Memory B cell (primary cell): Measurements from ENCODE around the gene DISC1.

Experiments used
- ATAC-seq: fragments of 150-1000 bp; cut with Tn5 transposase; 2 replicates; pipeline ENCODE4 v1.10.0; 2021; ENCODE audit warnings: low read depth, mild to moderate bottlenecking, moderate library complexity
- DNase-seq, 2 donors: peaks; one replicate each; pipeline ENCODE4 v3.0.0; 2022; ENCODE audit warnings: low spot score in 2 of 2
- H3K27ac Mint-ChIP-seq: one replicate; pipeline ENCODE4 v1.8.0; 2022; ENCODE audit warnings: mild to moderate bottlenecking, moderate library complexity, mixed read lengths
- H3K27me3 Mint-ChIP-seq: one replicate; pipeline ENCODE4 v1.8.0; 2022; ENCODE audit warnings: mixed read lengths
- H3K36me3 Mint-ChIP-seq: one replicate; pipeline ENCODE4 v1.8.0; 2022; ENCODE audit warnings: mild to moderate bottlenecking, mixed read lengths
- H3K4me1 Mint-ChIP-seq: one replicate; pipeline ENCODE4 v1.8.0; 2022; ENCODE audit warnings: mixed read lengths
- H3K4me3 Mint-ChIP-seq: one replicate; pipeline ENCODE4 v1.8.0; 2022; ENCODE audit warnings: mild to moderate bottlenecking, moderate library complexity, mixed read lengths
- H3K9me3 Mint-ChIP-seq: one replicate; pipeline ENCODE4 v1.8.0; 2022; ENCODE audit warnings: mixed read lengths

DISC1 gene

DNA sequence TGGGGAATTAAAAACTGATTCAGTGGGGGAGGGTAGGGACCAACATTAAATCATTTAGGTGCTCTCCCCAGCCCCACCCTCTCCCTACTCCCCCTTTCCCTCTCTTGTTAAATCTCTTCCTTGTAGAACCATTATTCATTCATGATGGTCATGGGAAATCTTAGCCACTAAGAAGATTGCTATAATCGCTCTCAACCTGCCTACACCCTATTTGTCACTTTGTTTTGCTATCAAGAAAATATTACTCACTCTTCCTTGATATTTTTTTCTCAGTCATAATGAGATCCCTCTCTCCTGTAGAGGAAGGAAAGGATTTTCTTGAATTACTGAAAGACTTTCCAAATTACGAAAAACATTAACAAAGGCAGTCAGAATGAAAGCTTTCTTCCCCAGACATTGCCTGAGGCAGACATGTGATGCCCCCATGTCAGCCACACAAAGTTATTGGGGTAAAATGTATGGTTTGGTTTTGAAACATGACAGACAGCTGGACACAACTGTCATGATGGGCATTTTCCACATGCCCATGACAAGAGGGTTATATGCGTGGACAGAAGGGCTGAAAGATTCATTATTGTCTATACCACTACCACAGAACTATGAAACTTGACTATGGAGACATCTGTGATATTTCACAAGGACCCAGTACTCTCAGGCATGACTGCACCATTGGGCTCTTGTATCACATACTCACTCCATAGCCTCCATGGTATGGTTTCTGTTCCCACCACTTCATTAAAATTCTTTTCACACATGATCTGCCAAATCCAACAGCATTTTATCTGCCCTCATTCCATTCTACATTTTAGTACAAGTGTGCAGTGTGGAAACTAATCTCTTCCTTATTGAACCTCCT lies 420.1 kb downstream of the DISC1 start:
- Mint-ChIP-seq H3K27ac (no peak overlapping the region), H3K4me3 (no peak overlapping the region), H3K27me3 (peaks cover 12% of the 10 kb centered on the region), H3K9me3 (no peaks in the 10 kb centered on the region), H3K4me1 (no peaks in the 10 kb centered on the region), H3K36me3 (no peaks in the 10 kb centered on the region)
- DNase-seq (no peak), ATAC-seq (no peak)

- peaks cover 12% of the 10 kb centered on the region for H3K27me3 Mint-ChIP-seq
- no peak for ATAC-seq
- H3K4me3 Mint-ChIP-seq, result no peak overlapping the region
- no peaks in the 10 kb centered on the region for H3K36me3 Mint-ChIP-seq
- no peak overlapping the region for H3K27ac Mint-ChIP-seq
- H3K4me1 Mint-ChIP-seq, result no peaks in the 10 kb centered on the region
- H3K9me3 Mint-ChIP-seq, result no peaks in the 10 kb centered on the region
- no peak for DNase-seq
Measured at GRCh38 chr1:232047473-232047872, 420.9 kb downstream of the DISC1 start.

DNA sequence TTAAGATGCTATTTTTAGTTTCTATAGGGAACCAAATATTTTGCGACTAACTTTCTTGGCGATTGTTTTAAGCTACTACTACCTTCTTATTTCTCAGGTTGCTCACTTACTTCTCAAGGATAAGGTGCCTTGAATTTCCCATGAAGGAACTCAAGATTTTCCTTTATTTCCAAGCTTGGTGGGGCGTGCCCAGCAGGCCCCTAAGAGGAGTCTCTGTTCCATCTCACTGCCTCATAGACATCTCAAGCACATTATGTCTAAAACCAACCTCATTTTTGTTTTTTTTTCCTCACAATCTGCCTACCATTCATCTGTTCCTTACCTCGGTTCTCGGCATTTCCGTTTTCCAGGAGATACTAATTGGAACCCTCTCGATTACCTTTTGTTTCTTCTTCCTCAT lies 421.9 kb downstream of the DISC1 start:
- Mint-ChIP-seq H3K27ac (no peak overlapping the region), H3K27me3 (peaks cover 12% of the 10 kb centered on the region), H3K4me1 (no peaks in the 10 kb centered on the region), H3K9me3 (no peaks in the 10 kb centered on the region), H3K4me3 (no peak overlapping the region), H3K36me3 (no peaks in the 10 kb centered on the region)
- no peak for DNase-seq
- no peak for ATAC-seq

DNA sequence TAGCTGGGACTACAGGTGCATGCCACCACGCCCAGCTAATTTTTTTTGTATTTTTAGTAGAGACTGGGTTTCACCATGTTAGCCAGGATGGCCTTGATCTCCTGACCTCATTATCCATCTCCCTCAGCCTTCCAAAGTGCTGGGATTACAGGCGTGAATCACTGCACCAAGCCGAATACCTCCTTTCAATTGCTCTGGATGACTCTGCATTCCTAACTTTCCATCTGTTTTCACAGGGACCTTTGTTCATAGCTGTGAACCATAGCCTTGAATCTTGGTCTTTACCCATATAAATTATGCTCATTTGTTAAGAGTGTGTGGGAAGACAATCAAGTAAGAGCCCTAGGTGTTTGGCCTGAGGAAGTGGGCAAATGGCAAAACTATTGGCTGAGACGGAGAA lies 422.7 kb downstream of the DISC1 start:
- no peak for ATAC-seq
- Mint-ChIP-seq H3K27ac (no peak overlapping the region), H3K27me3 (peaks cover 12% of the 10 kb centered on the region), H3K9me3 (no peaks in the 10 kb centered on the region), H3K36me3 (no peaks in the 10 kb centered on the region), H3K4me3 (no peak overlapping the region), H3K4me1 (no peaks in the 10 kb centered on the region)
- DNase-seq, result no peak

DNA sequence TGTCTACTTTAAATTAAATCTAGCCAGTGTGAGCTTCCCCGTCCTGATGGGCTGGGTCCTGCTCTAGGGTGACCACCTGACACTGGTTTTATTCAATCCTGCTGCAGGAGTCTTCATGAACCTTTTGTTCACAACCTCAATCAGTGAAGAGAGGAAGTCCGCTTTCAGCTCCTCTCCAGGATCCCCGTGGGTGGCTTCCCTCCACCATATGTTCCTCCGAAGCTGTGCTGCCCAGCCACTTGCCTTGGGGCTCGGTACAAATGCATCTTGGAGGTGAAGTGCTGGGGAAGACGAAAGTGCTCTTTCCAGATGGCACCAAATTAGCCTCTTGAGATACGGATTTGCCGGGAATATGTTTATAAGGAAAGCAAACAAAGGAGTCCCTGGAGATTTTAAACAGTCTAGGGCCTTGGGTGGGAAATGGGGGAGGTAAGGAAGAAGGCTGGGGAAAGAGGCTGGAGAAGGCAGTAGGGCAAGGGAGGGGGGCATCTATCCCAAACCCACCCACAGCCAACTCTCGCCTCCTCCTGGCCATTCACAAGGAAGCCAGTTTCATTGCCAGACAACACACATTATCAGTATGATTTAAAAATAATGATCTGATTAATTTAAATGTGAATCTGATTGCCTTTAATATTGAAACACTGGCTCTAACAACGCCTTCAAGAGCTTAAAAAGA lies 430.8 kb downstream of the DISC1 start:
- Mint-ChIP-seq H3K4me1 (no peaks in the 10 kb centered on the region), H3K27me3 (peaks cover 3% of the 10 kb centered on the region), H3K4me3 (no peak overlapping the region), H3K9me3 (no peaks in the 10 kb centered on the region), H3K36me3 (no peaks in the 10 kb centered on the region), H3K27ac (no peak overlapping the region)
- DNase-seq, result no peak
- no peak for ATAC-seq

DNA sequence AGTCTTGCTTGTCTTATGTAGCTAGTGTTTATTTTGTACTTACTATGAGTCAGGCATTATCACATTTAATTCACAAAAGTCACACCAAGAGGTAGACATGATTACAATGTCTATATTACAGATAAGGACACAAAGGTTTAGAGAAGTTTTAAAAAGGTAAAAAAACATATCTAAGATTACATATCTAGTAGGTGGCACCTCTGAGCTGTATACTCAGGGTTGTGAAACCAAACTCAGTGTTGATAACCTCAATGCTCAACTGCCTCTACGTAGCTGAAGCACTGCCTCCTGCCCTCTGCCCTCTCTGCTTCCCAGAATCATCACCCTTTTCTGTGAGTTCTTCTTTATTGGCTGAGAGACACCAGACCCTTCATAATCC lies 431.3 kb downstream of the DISC1 start:
- DNase-seq (no peak), ATAC-seq (no peak)
- Mint-ChIP-seq H3K4me1 (no peaks in the 10 kb centered on the region), H3K36me3 (no peaks in the 10 kb centered on the region), H3K4me3 (no peak overlapping the region), H3K27me3 (peaks cover 6% of the 10 kb centered on the region), H3K9me3 (no peaks in the 10 kb centered on the region), H3K27ac (no peak overlapping the region)

DNA sequence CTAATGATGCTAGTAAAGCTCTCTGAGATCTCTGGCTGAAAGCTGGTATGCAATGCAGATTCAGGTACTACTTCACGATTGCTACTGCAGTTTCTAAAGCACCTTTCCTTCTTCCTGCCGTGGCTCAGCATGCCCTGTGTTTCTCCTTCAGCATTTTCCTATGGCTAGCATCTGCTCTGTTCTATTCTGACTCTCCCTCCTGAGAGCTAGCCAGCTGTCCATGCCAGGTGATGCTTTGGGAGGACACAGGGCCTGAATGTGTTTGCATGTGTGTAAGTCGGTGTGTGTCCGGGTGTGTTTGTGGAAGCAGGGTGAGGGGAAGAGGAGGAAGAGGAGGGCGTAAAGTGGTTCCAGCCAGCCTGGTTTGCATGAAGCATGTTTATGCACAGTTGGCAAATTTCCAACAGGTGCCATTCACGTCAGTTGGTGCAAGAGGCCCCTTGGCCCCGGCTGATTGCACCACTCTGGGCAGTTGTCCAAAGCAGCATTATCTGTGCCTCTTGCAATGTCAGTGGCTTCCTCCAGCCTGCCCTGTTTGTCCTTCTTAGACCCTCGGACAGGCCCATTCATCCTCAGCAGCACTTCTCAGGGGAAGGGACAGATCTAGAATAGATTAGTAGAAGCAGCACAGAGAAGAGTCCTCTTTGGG lies 433.3 kb downstream of the DISC1 start:
- ATAC-seq (no peak), DNase-seq (no peak)
- H3K4me3 Mint-ChIP-seq, result no peak overlapping the region
- no peaks in the 10 kb centered on the region for H3K4me1 Mint-ChIP-seq
- no peak overlapping the region for H3K27ac Mint-ChIP-seq
- no peaks in the 10 kb centered on the region for H3K36me3 Mint-ChIP-seq
- H3K9me3 Mint-ChIP-seq, result no peaks in the 10 kb centered on the region
- peaks cover 6% of the 10 kb centered on the region for H3K27me3 Mint-ChIP-seq

DNA sequence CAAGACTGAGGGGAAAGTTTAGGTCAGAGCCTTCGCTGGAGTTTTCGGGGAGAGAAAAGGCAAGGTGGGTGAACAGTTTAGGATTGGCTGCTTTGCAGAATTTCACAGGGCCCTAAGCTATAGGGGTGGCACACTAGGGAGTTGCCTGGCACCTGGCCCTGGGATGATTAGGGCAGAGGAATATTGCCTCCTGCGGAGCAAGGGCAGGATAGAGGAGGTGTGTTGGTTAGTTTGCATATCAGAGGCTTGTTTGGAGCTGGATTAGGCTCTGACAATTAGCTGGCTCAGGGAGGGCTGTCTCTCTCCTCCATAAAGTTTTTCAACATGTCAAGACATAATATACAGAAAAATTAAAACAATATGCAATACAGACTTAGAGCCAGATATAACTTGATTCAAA lies 436.4 kb downstream of the DISC1 start:
- DNase-seq (no peak), ATAC-seq (no peak)
- no peaks in the 10 kb centered on the region for H3K36me3 Mint-ChIP-seq
- H3K27ac Mint-ChIP-seq, result no peak overlapping the region
- H3K27me3 Mint-ChIP-seq, result peaks cover 4% of the 10 kb centered on the region
- no peak overlapping the region for H3K4me3 Mint-ChIP-seq
- H3K9me3 Mint-ChIP-seq, result no peaks in the 10 kb centered on the region
- H3K4me1 Mint-ChIP-seq, result no peaks in the 10 kb centered on the region

GRCh38 chr1:232066521-232066920 lies 439.9 kb downstream of the DISC1 start:
- Mint-ChIP-seq H3K4me1 (no peaks in the 10 kb centered on the region), H3K36me3 (no peaks in the 10 kb centered on the region), H3K27ac (no peak overlapping the region), H3K27me3 (peaks cover 2% of the 10 kb centered on the region), H3K9me3 (peaks cover 3% of the 10 kb centered on the region), H3K4me3 (no peak overlapping the region)
- DNase-seq, result no peak
- ATAC-seq, result no peak

- DNase-seq (no peak), ATAC-seq (no peak)
- Mint-ChIP-seq H3K36me3 (no peaks in the 10 kb centered on the region), H3K9me3 (peaks cover 9% of the 10 kb centered on the region), H3K4me3 (no peak overlapping the region), H3K27ac (no peak overlapping the region), H3K27me3 (peaks cover 6% of the 10 kb centered on the region), H3K4me1 (no peaks in the 10 kb centered on the region)
Measured at GRCh38 chr1:232074265-232074664, 447.7 kb downstream of the DISC1 start.

GRCh38 chr1:232077809-232078208 lies 451.2 kb downstream of the DISC1 start:
- peaks cover 13% of the 10 kb centered on the region for H3K9me3 Mint-ChIP-seq
- no peaks in the 10 kb centered on the region for H3K4me1 Mint-ChIP-seq
- peaks cover 4% of the 10 kb centered on the region for H3K27me3 Mint-ChIP-seq
- no peak overlapping the region for H3K4me3 Mint-ChIP-seq
- no peak for ATAC-seq
- H3K36me3 Mint-ChIP-seq, result no peaks in the 10 kb centered on the region
- no peak overlapping the region for H3K27ac Mint-ChIP-seq
- no peak for DNase-seq

DNA sequence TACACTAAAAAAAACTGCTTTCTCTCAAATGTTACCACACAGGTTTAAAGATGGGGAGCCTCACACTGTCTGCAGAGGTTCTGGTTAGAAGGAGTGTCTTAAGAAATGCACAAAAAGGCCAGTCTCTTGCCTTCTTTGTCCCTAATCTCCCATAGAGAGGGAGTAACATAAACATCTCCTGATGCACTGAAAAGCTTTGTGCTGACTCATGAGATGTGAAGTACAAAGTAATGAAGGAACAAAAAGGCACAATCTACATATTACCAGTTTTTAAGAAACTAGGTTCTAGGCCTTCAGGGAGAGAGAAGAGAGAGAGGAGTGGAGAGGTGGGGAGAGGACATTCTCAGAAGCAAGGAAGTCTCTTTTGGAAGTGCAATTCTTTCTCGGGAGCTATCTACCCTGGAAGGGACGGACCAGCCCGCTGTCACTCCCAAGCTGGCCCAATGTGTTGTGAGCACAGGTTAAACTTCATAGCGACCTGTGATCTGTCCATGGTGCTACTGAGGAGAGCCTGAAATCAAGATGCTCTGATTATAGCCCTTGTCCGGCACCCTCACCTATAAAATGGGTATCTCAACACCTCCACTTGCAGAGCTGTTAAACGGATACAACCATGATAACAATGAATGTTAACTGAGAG lies 458.1 kb downstream of the DISC1 start:
- no peak for ATAC-seq
- Mint-ChIP-seq H3K27me3 (no peaks in the 10 kb centered on the region), H3K4me3 (no peak overlapping the region), H3K27ac (no peak overlapping the region), H3K36me3 (no peaks in the 10 kb centered on the region), H3K9me3 (peaks cover 7% of the 10 kb centered on the region), H3K4me1 (no peaks in the 10 kb centered on the region)
- no peak for DNase-seq

DNA sequence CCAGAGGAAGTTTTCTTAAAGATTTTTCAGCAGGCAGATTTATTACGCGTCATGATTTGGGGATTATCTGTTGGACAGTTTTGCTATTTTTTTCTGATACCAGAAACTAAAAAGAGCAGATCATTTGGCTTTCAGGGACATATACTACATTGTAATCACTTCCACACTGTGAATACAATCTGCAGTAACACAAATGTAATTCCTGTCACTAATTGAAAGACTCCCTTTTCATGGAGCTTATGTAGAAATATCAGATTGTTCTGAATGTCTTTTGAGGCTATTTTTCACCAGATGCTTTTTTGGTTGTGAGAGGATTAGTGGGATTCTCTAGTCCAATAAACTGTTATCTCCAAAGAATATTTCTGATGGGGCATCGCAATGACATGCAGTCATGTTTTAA lies 464.2 kb downstream of the DISC1 start:
- no peak for ATAC-seq
- Mint-ChIP-seq H3K27ac (no peak overlapping the region), H3K9me3 (no peaks in the 10 kb centered on the region), H3K4me1 (no peaks in the 10 kb centered on the region), H3K27me3 (no peaks in the 10 kb centered on the region), H3K4me3 (no peak overlapping the region), H3K36me3 (no peaks in the 10 kb centered on the region)
- DNase-seq, result no peak
